Mesenchymal stem cell (in vitro differentiated cells and primary cell): ENCODE measurements around the gene SLC25A51.

Experiments
- DNase-seq: peaks from one replicate; pipeline ENCODE4 v3.0.0-alpha.2; 2013
- H2AFZ ChIP-seq: one replicate; pipeline ENCODE4 v1.6.1; 2013; ENCODE audit warnings: low read depth, mild to moderate bottlenecking, control low read depth, inconsistent platforms, low read length, moderate library complexity
- H2AK5ac ChIP-seq: 2 replicates; pipeline ENCODE4 v1.6.1; 2013; ENCODE audit warnings: low read length, moderate library complexity, mild to moderate bottlenecking, inconsistent platforms; ENCODE audit not compliant: severe bottlenecking
- H2BK120ac ChIP-seq: one replicate; pipeline ENCODE4 v1.6.1; 2013; ENCODE audit warnings: low read depth, mild to moderate bottlenecking, inconsistent platforms, low read length, moderate library complexity
- H2BK12ac ChIP-seq, 2 experiments: one replicate each; pipeline ENCODE4 v1.6.1; 2013; ENCODE audit warnings: inconsistent platforms in 2 of 2, low read length in 2 of 2, mild to moderate bottlenecking in 2 of 2, moderate library complexity in 2 of 2, control low read depth in 1 of 2
- H2BK15ac ChIP-seq: one replicate; pipeline ENCODE4 v1.6.1; 2013; ENCODE audit warnings: mild to moderate bottlenecking, low read depth, inconsistent platforms; ENCODE audit not compliant: poor library complexity, severe bottlenecking
- H2BK5ac ChIP-seq: 2 replicates; pipeline ENCODE4 v1.6.1; 2013; ENCODE audit warnings: low read depth, mild to moderate bottlenecking, low read length, control low read depth, inconsistent platforms; ENCODE audit not compliant: poor library complexity, severe bottlenecking
- H3K14ac ChIP-seq, 2 experiments: one replicate each; pipeline ENCODE4 v1.6.1; 2013; ENCODE audit warnings: inconsistent platforms in 2 of 2, low read length in 2 of 2, control low read depth in 1 of 2, mild to moderate bottlenecking in 1 of 2, moderate library complexity in 1 of 2
- H3K18ac ChIP-seq, 2 experiments: one replicate each; pipeline ENCODE4 v1.6.1; 2013; ENCODE audit warnings: inconsistent platforms in 2 of 2, low read length in 2 of 2, control low read depth in 1 of 2, low read depth in 1 of 2, mild to moderate bottlenecking in 1 of 2
- H3K23ac ChIP-seq, 2 experiments: one replicate each; pipeline ENCODE4 v1.6.1; 2013; ENCODE audit warnings: inconsistent platforms in 2 of 2, low read length in 2 of 2, mild to moderate bottlenecking in 2 of 2, moderate library complexity in 2 of 2, control low read depth in 1 of 2
- H3K27ac ChIP-seq: 2 replicates; pipeline ENCODE4 v1.5.1; 2013; ENCODE audit warnings: mild to moderate bottlenecking, moderate library complexity, low read length, control low read depth, inconsistent platforms; ENCODE audit not compliant: poor library complexity, severe bottlenecking
- H3K27me3 ChIP-seq, 2 experiments: 2 replicates each; pipeline versions ENCODE4 v1.6.1 to v1.7.0; 2013; ENCODE audit warnings: low read length in 2 of 2, mild to moderate bottlenecking in 2 of 2, moderate library complexity in 2 of 2, control low read depth in 1 of 2, inconsistent platforms in 1 of 2; ENCODE audit not compliant: control insufficient read depth in 1 of 2, insufficient read depth in 1 of 2
- H3K36me3 ChIP-seq, 2 experiments: 2 replicates each; pipeline versions ENCODE4 v1.6.1 to v1.7.0; 2013; ENCODE audit warnings: low read length in 2 of 2, control low read depth in 1 of 2, inconsistent platforms in 1 of 2, low read depth in 1 of 2, mild to moderate bottlenecking in 1 of 2; ENCODE audit not compliant: insufficient read depth in 2 of 2, control insufficient read depth in 1 of 2
- H3K4ac ChIP-seq, 2 experiments: one replicate each; pipeline ENCODE4 v1.6.1; 2013; ENCODE audit warnings: inconsistent platforms in 2 of 2, low read length in 2 of 2, mild to moderate bottlenecking in 2 of 2, moderate library complexity in 2 of 2, control low read depth in 1 of 2, low read depth in 1 of 2
- H3K4me1 ChIP-seq: 2 replicates; pipeline ENCODE4 v1.6.1; 2013; ENCODE audit warnings: low read depth, low read length, control low read depth; ENCODE audit not compliant: control insufficient read depth, insufficient read depth
- H3K4me2 ChIP-seq: 2 replicates; pipeline ENCODE4 v1.6.1; 2013; ENCODE audit warnings: low read length, mild to moderate bottlenecking, inconsistent platforms; ENCODE audit not compliant: poor library complexity, severe bottlenecking
- H3K4me3 ChIP-seq, 2 experiments: 2 replicates each; pipeline versions ENCODE4 v1.5.1 to v1.7.0; 2013; ENCODE audit warnings: low read length in 2 of 2, mild to moderate bottlenecking in 2 of 2, control low read depth in 1 of 2, low read depth in 1 of 2; ENCODE audit not compliant: insufficient read depth in 1 of 2
- H3K79me1 ChIP-seq: replicated peaks from 2 replicates; pipeline ENCODE4 v1.6.1; 2013; ENCODE audit warnings: mild to moderate bottlenecking, control low read depth, low read length, inconsistent platforms; ENCODE audit not compliant: poor library complexity, severe bottlenecking
- H3K9ac ChIP-seq: 2 replicates; pipeline ENCODE4 v1.7.0; 2013; ENCODE audit warnings: mild to moderate bottlenecking, low read length, moderate library complexity
- H3K9me3 ChIP-seq: 2 replicates; pipeline ENCODE4 v1.7.0; 2013; ENCODE audit warnings: mild to moderate bottlenecking, low read length; ENCODE audit not compliant: control insufficient read depth
- H4K8ac ChIP-seq: one replicate; pipeline ENCODE4 v1.6.1; 2013; ENCODE audit warnings: inconsistent platforms, mild to moderate bottlenecking, low read length, moderate library complexity
- H4K91ac ChIP-seq: one replicate; pipeline ENCODE4 v1.6.1; 2013; ENCODE audit warnings: mild to moderate bottlenecking, low read length, inconsistent platforms
- WGBS: methylation state at CpG from one replicate; pipeline ENCODE4 v1.1.7; 2013; ENCODE audit warnings: mixed read lengths; 5-methylcytosine and 5-hydroxymethylcytosine counted together

SLC25A51 gene

DNA sequence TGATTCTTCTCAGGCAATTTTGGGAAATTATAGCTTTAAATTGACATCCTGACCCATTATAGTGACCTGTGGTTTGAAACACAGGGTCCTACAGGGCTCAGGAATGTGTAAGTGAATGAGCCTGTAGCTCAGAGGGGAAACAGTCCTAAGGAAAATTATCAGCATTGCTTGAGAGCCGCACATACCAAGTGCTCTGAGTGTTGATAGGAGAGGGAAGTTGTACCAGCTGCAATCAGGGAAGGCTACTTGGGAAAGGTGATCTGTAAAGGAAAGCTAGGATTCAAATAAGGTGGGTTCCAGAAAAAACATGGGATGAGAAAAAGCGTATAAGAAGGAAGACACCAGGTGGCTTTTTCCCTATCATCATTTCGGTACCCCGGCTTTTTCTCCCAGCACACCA is 4.4 kb upstream of the SLC25A51 start:
- WGBS = 88% methylated on average over 4 of the region's 4 CpGs

DNA sequence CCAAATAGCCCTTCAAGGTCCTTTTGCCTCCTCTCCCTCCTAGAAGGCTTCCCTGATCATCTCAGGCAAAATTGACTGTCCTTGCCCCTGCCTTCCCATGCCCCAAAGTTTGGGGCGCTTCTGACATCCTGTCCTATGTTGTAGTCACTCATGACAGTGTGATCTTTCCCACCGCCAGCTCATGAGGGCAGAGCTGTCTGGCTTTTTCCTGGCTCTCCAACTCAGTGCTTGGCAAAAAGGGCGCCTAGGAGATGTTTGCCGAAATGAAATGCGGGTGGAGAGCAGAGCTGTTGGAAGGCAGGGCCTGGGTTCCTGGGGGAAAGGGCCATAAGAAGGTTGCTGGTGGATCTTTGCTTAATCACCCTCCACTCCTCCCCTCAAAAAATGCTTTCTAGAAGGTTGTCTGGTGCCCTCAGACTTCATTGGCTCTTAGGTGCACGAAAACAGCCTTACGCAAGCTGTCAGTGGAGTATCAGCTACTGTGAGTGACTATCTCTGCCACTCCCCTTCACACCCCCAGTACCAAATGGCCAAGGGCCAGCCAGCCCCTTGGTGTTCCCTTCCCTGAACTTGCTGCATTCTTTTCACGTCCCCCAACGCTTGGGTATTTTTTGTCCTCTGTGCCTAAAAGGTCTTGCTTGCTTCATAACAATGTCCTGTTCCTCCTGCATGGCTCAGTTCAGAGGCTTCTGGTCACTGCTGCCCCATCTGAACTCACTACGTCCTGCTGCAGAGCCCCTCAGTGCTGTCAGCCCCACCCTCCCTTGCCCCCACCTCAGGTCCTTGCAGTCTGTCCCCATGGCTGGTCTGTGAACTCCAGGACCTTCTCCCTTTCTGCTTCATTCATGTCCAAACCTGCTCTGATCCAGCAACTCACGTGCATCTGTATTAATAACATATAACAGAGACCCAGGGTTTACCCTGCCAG is 2.6 kb upstream of the SLC25A51 start:
- Histone ChIP-seq H3K18ac (no peak overlapping the region), H2BK15ac (no peak overlapping the region), H3K9me3 (no peaks in the 10 kb centered on the region), H2AK5ac (no peak overlapping the region), H2BK5ac (no peak overlapping the region), H4K8ac (no peak overlapping the region), H3K4me3 (no peak overlapping the region), H3K9ac (no peak overlapping the region), H3K4me2 (no peak overlapping the region), H2BK12ac (peak overlapping the region in 1 of 2 experiments; percentile 18), H3K4ac (no peak overlapping the region), H3K4me1 (peaks cover 7% of the 10 kb centered on the region), H3K27me3 (no peaks in the 10 kb centered on the region), H4K91ac (no peak overlapping the region), H3K23ac (no peak overlapping the region), H2BK120ac (no peak overlapping the region), H3K14ac (no peak overlapping the region), H3K36me3 (peaks cover 0 to 5% of the 10 kb centered on the region in 2 experiments), H3K79me1 (peaks cover 9% of the 10 kb centered on the region), H3K27ac (no peak overlapping the region), H2AFZ (no peak overlapping the region)
- WGBS = 67% methylated on average over 7 of the region's 11 CpGs
- no peak for DNase-seq

More for the DNA sequence above, 4.4 kb upstream of the SLC25A51 start:
- no peak overlapping the region for H2BK120ac ChIP-seq
- no peak overlapping the region for H3K18ac ChIP-seq
- DNase-seq = no peak
- no peak overlapping the region for H3K23ac ChIP-seq
- H4K91ac ChIP-seq = no peak overlapping the region
- no peak overlapping the region for H2BK12ac ChIP-seq
- no peak overlapping the region for H3K27ac ChIP-seq
- H2AK5ac ChIP-seq = no peak overlapping the region
- H3K27me3 ChIP-seq = no peaks in the 10 kb centered on the region
- H3K4ac ChIP-seq = no peak overlapping the region
- peaks cover 7% of the 10 kb centered on the region for H3K4me1 ChIP-seq
- H3K14ac ChIP-seq = no peak overlapping the region
- no peak overlapping the region for H3K4me2 ChIP-seq
- H3K79me1 ChIP-seq = peaks cover 10% of the 10 kb centered on the region
- H3K36me3 ChIP-seq = peaks cover 0 to 7% of the 10 kb centered on the region in 2 experiments
- H2BK15ac ChIP-seq = no peak overlapping the region
- no peak overlapping the region for H3K4me3 ChIP-seq
- H3K9me3 ChIP-seq = no peaks in the 10 kb centered on the region
- no peak overlapping the region for H3K9ac ChIP-seq
- H2BK5ac ChIP-seq = no peak overlapping the region
- no peak overlapping the region for H2AFZ ChIP-seq
- no peak overlapping the region for H4K8ac ChIP-seq

DNA sequence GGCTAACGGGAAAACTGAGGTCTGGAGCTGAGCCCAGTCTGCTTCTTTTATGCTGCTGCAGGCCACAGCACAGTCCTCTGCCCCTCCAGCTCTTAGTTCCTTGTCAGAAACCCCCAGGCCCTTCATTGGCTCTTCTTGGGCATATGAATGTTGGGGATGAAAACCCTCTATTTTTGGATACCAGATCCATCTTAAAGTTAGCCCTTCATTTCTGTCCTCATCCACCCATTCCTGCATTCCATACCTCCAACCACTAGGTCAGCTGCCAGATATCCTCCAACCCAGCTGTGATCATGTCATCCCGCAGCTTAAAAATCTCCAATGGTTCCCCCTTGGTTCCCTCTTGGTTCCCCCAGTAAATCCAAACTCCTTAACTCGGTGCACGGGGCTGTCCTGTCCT is 1.8 kb upstream of the SLC25A51 start:
- H4K8ac ChIP-seq = no peak overlapping the region
- H3K18ac ChIP-seq = no peak overlapping the region
- no peaks in the 10 kb centered on the region for H3K27me3 ChIP-seq
- no peak overlapping the region for H2AK5ac ChIP-seq
- no peak overlapping the region for H3K4me2 ChIP-seq
- no peak overlapping the region for H2BK5ac ChIP-seq
- H2BK120ac ChIP-seq = no peak overlapping the region
- H2BK12ac ChIP-seq = no peak overlapping the region
- no peak overlapping the region for H3K23ac ChIP-seq
- no peak overlapping the region for H3K14ac ChIP-seq
- peaks cover 7% of the 10 kb centered on the region for H3K79me1 ChIP-seq
- H3K4ac ChIP-seq = no peak overlapping the region
- no peaks in the 10 kb centered on the region for H3K9me3 ChIP-seq
- no peak overlapping the region for H3K4me3 ChIP-seq
- no peak overlapping the region for H3K9ac ChIP-seq
- peaks cover 7% of the 10 kb centered on the region for H3K4me1 ChIP-seq
- H3K36me3 ChIP-seq = no peaks in the 10 kb centered on the region
- H3K27ac ChIP-seq = no peak overlapping the region
- no peak overlapping the region for H4K91ac ChIP-seq
- H2AFZ ChIP-seq = no peak overlapping the region
- no peak overlapping the region for H2BK15ac ChIP-seq
- DNase-seq = no peak
- whole genome bisulfite sequencing = 98% methylated on average over 4 of the region's 4 CpGs

DNA sequence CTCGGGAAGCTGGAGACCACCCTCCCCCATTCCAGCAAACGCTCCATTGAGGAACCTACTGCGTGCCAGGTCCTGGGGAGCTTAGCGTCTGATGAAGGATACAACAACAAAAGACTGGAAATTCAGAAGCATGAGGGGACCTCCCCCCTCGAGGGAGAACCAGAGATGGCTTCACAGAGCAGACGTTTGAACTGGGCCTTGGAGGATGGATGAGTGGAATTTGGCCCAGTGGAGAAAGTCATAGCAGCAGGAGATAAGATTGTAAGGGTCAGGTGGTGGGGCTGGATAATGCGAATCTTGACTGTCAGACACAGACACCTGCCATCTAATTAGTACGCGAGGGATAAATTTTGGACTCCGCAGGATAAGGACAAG is 1.2 kb upstream of the SLC25A51 start:
- DNase-seq = no peak
- 92% methylated on average over 9 of the region's 10 CpGs for WGBS
- Histone ChIP-seq H2BK12ac (no peak overlapping the region), H3K27me3 (no peaks in the 10 kb centered on the region), H3K14ac (no peak overlapping the region), H3K79me1 (peaks cover 10% of the 10 kb centered on the region), H3K9me3 (no peaks in the 10 kb centered on the region), H3K23ac (no peak overlapping the region), H3K4me3 (peak overlapping the region in 1 of 2 experiments; percentile 95), H3K4me2 (no peak overlapping the region), H4K8ac (peak overlapping the region; percentile 96), H2BK120ac (no peak overlapping the region), H2BK5ac (no peak overlapping the region), H2AK5ac (peak overlapping the region; percentile 9), H3K4me1 (peaks cover 7% of the 10 kb centered on the region), H2AFZ (no peak overlapping the region), H4K91ac (no peak overlapping the region), H3K36me3 (peaks cover 0 to 4% of the 10 kb centered on the region in 2 experiments), H3K18ac (peak overlapping the region in 1 of 2 experiments; percentile 30), H3K4ac (peak overlapping the region in 1 of 2 experiments; percentile 84), H2BK15ac (no peak overlapping the region), H3K27ac (no peak overlapping the region), H3K9ac (peak overlapping the region; percentile 90)
